GM12878 (cell line): Measurements from ENCODE around the gene SLC19A1. TPM values are rescaled to one million over a fixed set of nuclear protein-coding genes. Genes with fewer than 3 reads are reported as not detected.

Experiments
- ATAC-seq: fragments of 200-7000 bp; cut with Tn5 transposase; 3 replicates; pipeline ENCODE4 v1.9.1; 2020; ENCODE audit warnings: mild to moderate bottlenecking, moderate library complexity
- BruUV-seq: library from RNA; stranded (reverse); fragments of 400-500 nt; replicated peaks from 2 replicates; lab custom pipeline; 2021; lab: Mats Ljungman, UMichigan
- CTCF ChIA-PET: fragments of 300-600 bp; sonication (Branson Sonifier 250); formaldehyde crosslinking; extraction: SDS; loops from one replicate; lab custom pipeline; 2021; ENCODE audit warnings: inconsistent platforms; lab: Yijun Ruan, JAX
- POLR2A ChIA-PET: fragments of 350-600 bp; formaldehyde crosslinking; extraction: SDS; loops from one replicate; lab custom pipeline; 2021; ENCODE audit warnings: inconsistent platforms; lab: Charles Lee
- RAD21 ChIA-PET: fragments of 300-600 bp; sonication (Branson Sonifier 250); formaldehyde crosslinking; loops from one replicate; lab custom pipeline; 2023; ENCODE audit warnings: antibody characterized with exemption; ENCODE audit not compliant: unreplicated experiment; lab: Charles Lee
- SMC1A ChIA-PET: fragments of 300-600 bp; sonication (Branson Sonifier 250); formaldehyde crosslinking; loops from one replicate; lab custom pipeline; 2023; ENCODE audit not compliant: unreplicated experiment, uncharacterized antibody; lab: Charles Lee
- DNase-seq: peaks from one replicate; pipeline ENCODE4 v3.0.0-alpha.2; 2011; ENCODE audit warnings: low read depth, low spot score
- FAIRE-seq: peaks from 3 replicates; lab custom pipeline; 2011; peaks lifted over from hg19 to GRCh38; lab: Jason Lieb, UNC
- H2AFZ ChIP-seq: 2 replicates; pipeline ENCODE4 v1.6.0; 2011; ENCODE audit warnings: low read depth, low read length, control low read depth; ENCODE audit not compliant: control insufficient read depth
- H3K27ac ChIP-seq: 2 replicates; pipeline ENCODE4 v1.5.1; 2011; ENCODE audit warnings: control low read depth; ENCODE audit not compliant: control insufficient read depth, insufficient read depth
- H3K27me3 ChIP-seq, 2 experiments: replicated peaks in 1 of 2; 2 replicates each; pipeline versions ENCODE4 v1.6.0 to v1.6.1; 2011; ENCODE audit warnings: low read length in 1 of 2; ENCODE audit not compliant: control insufficient read depth in 2 of 2, insufficient read depth in 2 of 2
- H3K36me3 ChIP-seq, 2 experiments: 2 replicates each; pipeline ENCODE4 v1.5.1; 2011; ENCODE audit warnings: low read length in 1 of 2; ENCODE audit not compliant: control insufficient read depth in 2 of 2, insufficient read depth in 2 of 2
- H3K4me1 ChIP-seq: 2 replicates; pipeline ENCODE4 v1.6.1; 2011; ENCODE audit warnings: mild to moderate bottlenecking, low read length, moderate library complexity, mixed read lengths; ENCODE audit not compliant: control insufficient read depth, insufficient read depth
- H3K4me2 ChIP-seq: 2 replicates; pipeline ENCODE4 v1.6.0; 2011; ENCODE audit warnings: control low read depth; ENCODE audit not compliant: control insufficient read depth, insufficient read depth
- H3K4me3 ChIP-seq: fragments of 200-600 bp; sonication (generic); 2 replicates; pipeline ENCODE4 v1.5.1; 2016
- H3K79me2 ChIP-seq: 2 replicates; pipeline ENCODE4 v1.6.0; 2011; ENCODE audit warnings: low read length; ENCODE audit not compliant: control insufficient read depth, insufficient read depth
- H3K9ac ChIP-seq: 2 replicates; pipeline ENCODE4 v1.8.0; 2011; ENCODE audit warnings: low read length, control low read depth, mixed read lengths; ENCODE audit not compliant: control insufficient read depth, insufficient read depth
- H3K9me3 ChIP-seq: replicated peaks from 3 replicates; pipeline ENCODE4 v1.5.1; 2011; ENCODE audit warnings: mild to moderate bottlenecking, low read length; ENCODE audit not compliant: control insufficient read depth, insufficient read depth
- H4K20me1 ChIP-seq: 2 replicates; pipeline ENCODE4 v1.6.0; 2011; ENCODE audit not compliant: control insufficient read depth, insufficient read depth
- FOS ChIP-seq: IDR thresholded peaks from 3 replicates; pipeline ENCODE4 v1.6.1; 2011; ENCODE audit warnings: borderline replicate concordance; ENCODE audit not compliant: insufficient read length; ENCODE audit errors: extremely low read depth
- IRF4 ChIP-seq: IDR thresholded peaks from 2 replicates; pipeline ENCODE4 v1.6.1; 2011; ENCODE audit warnings: low read depth, low read length
- MYB ChIP-seq: fragments of 150-350 bp; IDR thresholded peaks from 2 replicates; pipeline ENCODE4 v1.6.1; 2014; ENCODE audit warnings: mild to moderate bottlenecking, low read depth, low read length, borderline replicate concordance
- NFIC ChIP-seq: IDR thresholded peaks from 2 replicates; pipeline ENCODE4 v1.6.1; 2012; ENCODE audit warnings: low read depth, mild to moderate bottlenecking, inconsistent platforms, low read length, moderate library complexity
- NR2F1 ChIP-seq: fragments of 450-650 bp; conservative IDR thresholded peaks from 2 replicates; pipeline ENCODE4 v1.6.1; 2017; ENCODE audit warnings: mild to moderate bottlenecking
- POLR2A ChIP-seq: IDR thresholded peaks from 2 replicates; pipeline ENCODE4 v1.6.1; 2011; ENCODE audit warnings: low read depth, mild to moderate bottlenecking, low read length
- RBBP5 ChIP-seq: fragments of 200-600 bp; sonication (generic); conservative IDR thresholded peaks from 2 replicates; pipeline ENCODE4 v1.6.1; 2016
- SREBF2 ChIP-seq: IDR thresholded peaks from 2 replicates; pipeline ENCODE4 v1.6.1; 2012; ENCODE audit warnings: mild to moderate bottlenecking, low read length
- TARDBP ChIP-seq: IDR thresholded peaks from 2 replicates; pipeline ENCODE4 v1.6.1; 2016; ENCODE audit warnings: borderline replicate concordance
- WGBS: methylation state at CpG from one replicate; pipeline ENCODE4 v1.1.6; 2016; ENCODE audit warnings: low lambda C conversion rate; ENCODE audit not compliant: insufficient replicate concordance, insufficient coverage; ENCODE audit errors: missing lambda C conversion rate; 5-methylcytosine and 5-hydroxymethylcytosine counted together
- in situ Hi-C: fragments of 300-500 bp; cut with MboI; formaldehyde crosslinking; loops from 9 replicates; pipeline ENCODE4 v1.14.3; 2018; ENCODE audit warnings: mixed read lengths
- intact Hi-C: fragments of 100-400 bp; cut with micrococcal nuclease; formaldehyde crosslinking; loops from one replicate; pipeline ENCODE4 v1.14.2; 2022; ENCODE audit not compliant: unreplicated experiment
- polyA plus RNA-seq, 11 experiments: library from polyadenylated mRNA; depleted of rRNA in 4 of 11; unstranded in 6 of 11; stranded (reverse) in 5 of 11; fragments of >200 nt; fragmentation: Nextera tagmentation in 4 of 11; fragmentation: Illumina TruSeq in 1 of 11; extraction: Ambion mirVana in 4 of 11; extraction: Trizol in 1 of 11; gene quantifications; 1 replicate in 1 of 11; 2 replicates in 10 of 11; pipeline versions ENCODE4 v1.2.1 to v1.2.3, GENCODE V29; 2011 to 2016; ENCODE audit warnings: inconsistent platforms in 2 of 11, missing spikeins in 2 of 11, low read depth in 1 of 11
- total RNA-seq, 4 experiments: library from RNA; depleted of rRNA in 3 of 4; stranded (reverse); fragments of >200 nt in 3 of 4; fragmentation: Illumina TruSeq in 1 of 4; extraction: Trizol in 1 of 4; gene quantifications; 2 replicates each; pipeline versions ENCODE4 v1.2.1 to v1.2.3, GENCODE V29; 2013 to 2021
- TF ChIP-seq, protein P1 (sequence below): IDR thresholded peaks from 2 replicates; pipeline ENCODE4 v1.6.1; 2011; ENCODE audit warnings: mild to moderate bottlenecking, low read depth, low read length, moderate library complexity; ENCODE audit not compliant: insufficient replicate concordance
- TF ChIP-seq, protein P2 (sequence below): fragments of 450-650 bp; IDR thresholded peaks from 2 replicates; pipeline ENCODE4 v1.6.1; 2018; ENCODE audit warnings: mild to moderate bottlenecking, low read depth, moderate library complexity; ENCODE audit not compliant: partially characterized antibody

The SLC19A1 gene
- total and polyA plus RNA-seq, 10 of the 15 experiments (the other 5 are each of a cell fraction or from before 2014, with no cell fraction given), result 0.42 to 49.7 (median 12.2) TPM

DNA sequence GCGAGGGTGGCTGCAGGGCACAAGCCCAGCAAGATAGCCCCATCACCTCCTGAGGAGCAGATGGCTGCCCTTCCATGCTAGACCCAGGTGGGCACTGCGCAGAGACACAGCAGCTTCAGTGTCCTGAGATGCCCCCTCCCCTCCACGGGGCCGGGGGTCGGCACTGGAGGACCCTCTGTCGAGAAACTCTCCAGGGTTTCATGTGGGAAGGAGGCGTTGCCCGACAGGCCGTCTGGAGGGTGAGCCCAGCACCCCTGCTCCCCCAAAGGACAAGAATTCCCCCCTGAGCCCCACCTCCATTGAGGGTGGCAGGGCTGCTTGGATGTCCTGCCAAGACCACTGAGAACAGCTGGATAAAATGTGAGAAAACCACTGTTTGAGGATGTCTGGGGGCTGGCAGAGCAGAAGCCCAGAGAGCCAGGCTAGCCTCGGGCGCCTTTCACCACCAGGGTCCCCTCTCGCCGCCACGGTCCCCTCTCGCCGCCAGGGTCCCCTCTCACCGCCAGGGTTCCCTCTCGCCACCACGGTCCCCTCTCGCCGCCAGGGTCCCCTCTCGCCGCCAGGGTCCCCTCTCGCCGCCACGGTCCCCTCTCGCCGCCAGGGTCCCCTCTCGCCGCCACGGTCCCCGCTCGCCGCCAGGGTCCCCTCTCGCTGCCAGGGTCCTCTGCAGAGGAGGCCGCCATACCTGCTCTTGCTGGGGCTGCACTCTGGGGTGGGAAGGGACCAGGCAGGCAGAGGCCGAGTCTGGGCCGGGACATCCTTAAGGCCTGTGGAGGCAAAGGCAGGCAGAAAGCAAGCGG is 44.2 kb downstream of the SLC19A1 start:
- no peak for FAIRE-seq
- Histone ChIP-seq H3K4me1 (peaks cover 2% of the 10 kb centered on the region; the same call in 1 of the 2 replicates), H2AFZ (no peak overlapping the region), H3K4me3 (no peak overlapping the region), H3K9me3 (no peaks in the 10 kb centered on the region; the same call in 2 of the 3 replicates), H3K9ac (no peak overlapping the region), H3K4me2 (no peak overlapping the region), H4K20me1 (no peaks in the 10 kb centered on the region), H3K27ac (no peak overlapping the region), H3K27me3 (no peaks in the 10 kb centered on the region), H3K36me3 (no peaks in the 10 kb centered on the region), H3K79me2 (no peaks in the 10 kb centered on the region)
- in situ Hi-C loops (no loop called here), intact Hi-C loops (no loop called here)
- SMC1A ChIA-PET, result no interaction called here
- TF ChIP-seq MYB, result no peak
- TF ChIP-seq, protein P1, sequence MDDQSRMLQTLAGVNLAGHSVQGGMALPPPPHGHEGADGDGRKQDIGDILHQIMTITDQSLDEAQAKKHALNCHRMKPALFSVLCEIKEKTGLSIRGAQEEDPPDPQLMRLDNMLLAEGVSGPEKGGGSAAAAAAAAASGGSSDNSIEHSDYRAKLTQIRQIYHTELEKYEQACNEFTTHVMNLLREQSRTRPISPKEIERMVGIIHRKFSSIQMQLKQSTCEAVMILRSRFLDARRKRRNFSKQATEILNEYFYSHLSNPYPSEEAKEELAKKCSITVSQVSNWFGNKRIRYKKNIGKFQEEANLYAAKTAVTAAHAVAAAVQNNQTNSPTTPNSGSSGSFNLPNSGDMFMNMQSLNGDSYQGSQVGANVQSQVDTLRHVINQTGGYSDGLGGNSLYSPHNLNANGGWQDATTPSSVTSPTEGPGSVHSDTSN, result no peak
- no peak for TF ChIP-seq SREBF2
- no peak for TF ChIP-seq IRF4
- no peak for TF ChIP-seq POLR2A
- TF ChIP-seq RBBP5, result no peak
- no peak for TF ChIP-seq NFIC
- TF ChIP-seq NR2F1, result no peak
- no peak for TF ChIP-seq TARDBP
- TF ChIP-seq FOS, result no peak
- TF ChIP-seq, protein P2, sequence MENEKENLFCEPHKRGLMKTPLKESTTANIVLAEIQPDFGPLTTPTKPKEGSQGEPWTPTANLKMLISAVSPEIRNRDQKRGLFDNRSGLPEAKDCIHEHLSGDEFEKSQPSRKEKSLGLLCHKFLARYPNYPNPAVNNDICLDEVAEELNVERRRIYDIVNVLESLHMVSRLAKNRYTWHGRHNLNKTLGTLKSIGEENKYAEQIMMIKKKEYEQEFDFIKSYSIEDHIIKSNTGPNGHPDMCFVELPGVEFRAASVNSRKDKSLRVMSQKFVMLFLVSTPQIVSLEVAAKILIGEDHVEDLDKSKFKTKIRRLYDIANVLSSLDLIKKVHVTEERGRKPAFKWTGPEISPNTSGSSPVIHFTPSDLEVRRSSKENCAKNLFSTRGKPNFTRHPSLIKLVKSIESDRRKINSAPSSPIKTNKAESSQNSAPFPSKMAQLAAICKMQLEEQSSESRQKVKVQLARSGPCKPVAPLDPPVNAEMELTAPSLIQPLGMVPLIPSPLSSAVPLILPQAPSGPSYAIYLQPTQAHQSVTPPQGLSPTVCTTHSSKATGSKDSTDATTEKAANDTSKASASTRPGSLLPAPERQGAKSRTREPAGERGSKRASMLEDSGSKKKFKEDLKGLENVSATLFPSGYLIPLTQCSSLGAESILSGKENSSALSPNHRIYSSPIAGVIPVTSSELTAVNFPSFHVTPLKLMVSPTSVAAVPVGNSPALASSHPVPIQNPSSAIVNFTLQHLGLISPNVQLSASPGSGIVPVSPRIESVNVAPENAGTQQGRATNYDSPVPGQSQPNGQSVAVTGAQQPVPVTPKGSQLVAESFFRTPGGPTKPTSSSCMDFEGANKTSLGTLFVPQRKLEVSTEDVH, result no peak
- ATAC-seq, result no peak
- CTCF ChIA-PET, result no interaction called here
- no TSS peak for BruUV-seq
- no peak for DNase-seq
- RAD21 ChIA-PET, result no interaction called here
- WGBS, result 50% methylated on average over 20 of the region's 39 CpGs
- POLR2A ChIA-PET, result no interaction called here
